Measurements from ENCODE around the gene SMARCAD1.

DNA sequence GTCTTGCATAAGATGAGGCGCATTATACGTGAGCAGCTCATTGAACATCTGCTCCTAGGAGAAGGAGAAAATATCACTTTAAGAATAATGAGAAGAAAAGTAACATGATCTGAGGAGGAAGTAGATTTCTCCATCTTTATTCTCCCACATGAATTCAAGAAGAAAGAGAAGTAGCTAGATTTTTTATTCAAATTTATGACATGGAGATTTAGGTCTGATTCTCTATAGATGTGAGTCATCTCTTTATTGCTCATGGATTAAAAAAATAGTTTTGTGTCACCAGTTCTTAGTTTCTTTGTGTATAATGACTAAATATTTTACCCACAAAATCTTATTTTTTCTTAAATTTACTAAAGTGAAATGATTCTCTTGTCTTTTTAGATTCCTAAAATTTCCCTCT is 94.5 kb downstream of the SMARCAD1 start:
- TF ChIP-seq POLR2AphosphoS5 (IDR thresholded peaks at IDR 0.05; ENCODE audit: low read depth, low read length) (no peak), SIN3A (IDR thresholded peaks at IDR 0.05; ENCODE audit: borderline replicate concordance, insufficient read depth, low read length) (no peak), FOXP2 (optimal IDR thresholded peaks at IDR 0.05; ENCODE audit: borderline replicate concordance, extremely low read depth, extremely low read length, insufficient read depth) (no peak), TAF1 (IDR thresholded peaks at IDR 0.05; ENCODE audit: borderline replicate concordance, insufficient read depth, low read length) (no peak)
- TF ChIP-seq, protein P1, sequence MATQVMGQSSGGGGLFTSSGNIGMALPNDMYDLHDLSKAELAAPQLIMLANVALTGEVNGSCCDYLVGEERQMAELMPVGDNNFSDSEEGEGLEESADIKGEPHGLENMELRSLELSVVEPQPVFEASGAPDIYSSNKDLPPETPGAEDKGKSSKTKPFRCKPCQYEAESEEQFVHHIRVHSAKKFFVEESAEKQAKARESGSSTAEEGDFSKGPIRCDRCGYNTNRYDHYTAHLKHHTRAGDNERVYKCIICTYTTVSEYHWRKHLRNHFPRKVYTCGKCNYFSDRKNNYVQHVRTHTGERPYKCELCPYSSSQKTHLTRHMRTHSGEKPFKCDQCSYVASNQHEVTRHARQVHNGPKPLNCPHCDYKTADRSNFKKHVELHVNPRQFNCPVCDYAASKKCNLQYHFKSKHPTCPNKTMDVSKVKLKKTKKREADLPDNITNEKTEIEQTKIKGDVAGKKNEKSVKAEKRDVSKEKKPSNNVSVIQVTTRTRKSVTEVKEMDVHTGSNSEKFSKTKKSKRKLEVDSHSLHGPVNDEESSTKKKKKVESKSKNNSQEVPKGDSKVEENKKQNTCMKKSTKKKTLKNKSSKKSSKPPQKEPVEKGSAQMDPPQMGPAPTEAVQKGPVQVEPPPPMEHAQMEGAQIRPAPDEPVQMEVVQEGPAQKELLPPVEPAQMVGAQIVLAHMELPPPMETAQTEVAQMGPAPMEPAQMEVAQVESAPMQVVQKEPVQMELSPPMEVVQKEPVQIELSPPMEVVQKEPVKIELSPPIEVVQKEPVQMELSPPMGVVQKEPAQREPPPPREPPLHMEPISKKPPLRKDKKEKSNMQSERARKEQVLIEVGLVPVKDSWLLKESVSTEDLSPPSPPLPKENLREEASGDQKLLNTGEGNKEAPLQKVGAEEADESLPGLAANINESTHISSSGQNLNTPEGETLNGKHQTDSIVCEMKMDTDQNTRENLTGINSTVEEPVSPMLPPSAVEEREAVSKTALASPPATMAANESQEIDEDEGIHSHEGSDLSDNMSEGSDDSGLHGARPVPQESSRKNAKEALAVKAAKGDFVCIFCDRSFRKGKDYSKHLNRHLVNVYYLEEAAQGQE (IDR thresholded peaks at IDR 0.05; ENCODE audit: insufficient read depth in 1 of 2, low read depth in 2 of 2, low read length in 2 of 2): no peak
